Mesodermal cell (in vitro differentiated cells): ENCODE data around the gene ADGRD1.

Source experiments
- H3K27ac ChIP-seq: 2 replicates; pipeline ENCODE4 v1.7.0; 2013; ENCODE audit warnings: mild to moderate bottlenecking, low read depth, low read length, moderate library complexity; ENCODE audit not compliant: severe bottlenecking
- H3K36me3 ChIP-seq: 2 replicates; pipeline ENCODE4 v1.7.1; 2013; ENCODE audit warnings: mild to moderate bottlenecking, low read length, moderate library complexity; ENCODE audit not compliant: control insufficient read depth, insufficient read depth
- H3K4me1 ChIP-seq: one replicate; pipeline ENCODE4 v1.7.1; 2013; ENCODE audit warnings: mild to moderate bottlenecking, low read length; ENCODE audit not compliant: insufficient read depth, control insufficient read depth, poor library complexity, severe bottlenecking
- H3K4me3 ChIP-seq: 2 replicates; pipeline ENCODE4 v1.7.0; 2013; ENCODE audit warnings: low read length, control low read depth, mild to moderate bottlenecking; ENCODE audit not compliant: insufficient read depth, poor library complexity, severe bottlenecking; ENCODE audit errors: extremely low read depth
- H3K9me3 ChIP-seq: 2 replicates; pipeline ENCODE4 v1.7.1; 2013; ENCODE audit warnings: mild to moderate bottlenecking, low read length, moderate library complexity; ENCODE audit not compliant: control insufficient read depth
- WGBS, 2 experiments: methylation state at CpG; one replicate each; pipeline ENCODE4 v1.1.5; 2013; ENCODE audit warnings: missing lambda C conversion rate in 2 of 2; ENCODE audit not compliant: insufficient coverage in 2 of 2; 5-methylcytosine and 5-hydroxymethylcytosine counted together

ADGRD1 gene

DNA sequence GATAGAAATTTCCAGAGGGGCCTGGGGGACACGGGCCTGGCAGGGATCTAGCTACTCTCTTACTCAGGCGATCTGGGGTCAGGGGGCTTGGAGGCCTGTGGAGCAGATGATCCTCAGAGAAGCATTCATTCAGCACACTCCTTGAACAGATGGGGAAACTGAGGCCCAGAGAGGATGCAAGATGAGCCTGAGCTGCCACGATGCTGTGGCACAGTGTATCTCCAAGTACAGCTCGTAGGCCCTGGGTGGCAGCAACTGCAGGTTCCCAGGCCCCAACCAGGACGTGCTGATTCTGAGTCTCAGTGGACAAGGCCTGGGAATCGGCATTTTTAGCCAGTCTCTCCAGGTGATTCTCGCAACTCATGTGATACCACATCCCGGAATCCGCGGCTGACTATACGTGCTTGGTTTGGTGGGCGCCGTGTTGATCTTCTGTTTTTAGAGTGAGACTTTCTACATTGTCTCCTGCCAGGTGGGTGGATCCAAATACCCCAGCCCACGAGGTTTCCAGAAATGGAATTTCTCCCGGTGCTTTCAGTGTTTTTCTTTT lies 22.5 kb downstream of the ADGRD1 start:
- WGBS, 2 experiments, result 93 to 95% methylated on average over 14 to 15 of the region's 15 CpGs
- no peak overlapping the region for H3K4me3 ChIP-seq
- no peaks in the 10 kb centered on the region for H3K36me3 ChIP-seq
- no peaks in the 10 kb centered on the region for H3K9me3 ChIP-seq
- no peaks in the 10 kb centered on the region for H3K4me1 ChIP-seq
- H3K27ac ChIP-seq, result no peak overlapping the region

GRCh38 chr12:130977046-130977742 lies 23.5 kb downstream of the ADGRD1 start:
- Histone ChIP-seq H3K4me1 (no peaks in the 10 kb centered on the region), H3K4me3 (no peak overlapping the region), H3K36me3 (no peaks in the 10 kb centered on the region), H3K9me3 (no peaks in the 10 kb centered on the region), H3K27ac (no peak overlapping the region)
- WGBS, 2 experiments, result 85 to 88% methylated on average over 14 to 17 of the region's 17 CpGs

GRCh38 chr12:130977743-130978095 lies 24.0 kb downstream of the ADGRD1 start:
- no peak overlapping the region for H3K4me3 ChIP-seq
- H3K27ac ChIP-seq, result no peak overlapping the region
- H3K9me3 ChIP-seq, result no peaks in the 10 kb centered on the region
- no peaks in the 10 kb centered on the region for H3K36me3 ChIP-seq
- WGBS, 2 experiments, result 95 to 97% methylated on average over 5 to 10 of the region's 10 CpGs
- H3K4me1 ChIP-seq, result no peaks in the 10 kb centered on the region

DNA sequence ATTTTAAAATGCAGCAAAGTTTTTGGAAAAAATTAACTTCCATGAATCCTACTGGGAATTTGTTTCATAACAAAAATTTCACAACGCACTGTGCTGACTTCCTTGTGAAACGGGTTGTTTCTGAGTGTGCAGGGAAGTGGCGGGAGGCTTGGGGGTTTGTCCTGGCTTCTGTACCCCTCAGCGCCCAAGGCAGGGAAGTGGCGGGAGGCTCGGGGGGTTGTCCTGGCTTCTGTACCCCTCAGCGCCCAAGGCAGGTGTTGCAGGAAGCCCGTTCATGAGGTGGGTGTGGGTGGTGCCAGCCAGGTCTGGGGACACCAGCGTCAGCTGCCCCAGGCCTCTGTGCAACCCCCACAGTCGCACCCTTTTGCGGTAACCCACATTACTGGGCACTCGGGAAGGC lies 25.1 kb downstream of the ADGRD1 start:
- Histone ChIP-seq H3K36me3 (no peaks in the 10 kb centered on the region), H3K9me3 (no peaks in the 10 kb centered on the region), H3K4me1 (no peaks in the 10 kb centered on the region), H3K27ac (no peak overlapping the region), H3K4me3 (no peak overlapping the region)
- WGBS, 2 experiments, result 96 to 97% methylated on average over 7 to 9 of the region's 12 CpGs

DNA sequence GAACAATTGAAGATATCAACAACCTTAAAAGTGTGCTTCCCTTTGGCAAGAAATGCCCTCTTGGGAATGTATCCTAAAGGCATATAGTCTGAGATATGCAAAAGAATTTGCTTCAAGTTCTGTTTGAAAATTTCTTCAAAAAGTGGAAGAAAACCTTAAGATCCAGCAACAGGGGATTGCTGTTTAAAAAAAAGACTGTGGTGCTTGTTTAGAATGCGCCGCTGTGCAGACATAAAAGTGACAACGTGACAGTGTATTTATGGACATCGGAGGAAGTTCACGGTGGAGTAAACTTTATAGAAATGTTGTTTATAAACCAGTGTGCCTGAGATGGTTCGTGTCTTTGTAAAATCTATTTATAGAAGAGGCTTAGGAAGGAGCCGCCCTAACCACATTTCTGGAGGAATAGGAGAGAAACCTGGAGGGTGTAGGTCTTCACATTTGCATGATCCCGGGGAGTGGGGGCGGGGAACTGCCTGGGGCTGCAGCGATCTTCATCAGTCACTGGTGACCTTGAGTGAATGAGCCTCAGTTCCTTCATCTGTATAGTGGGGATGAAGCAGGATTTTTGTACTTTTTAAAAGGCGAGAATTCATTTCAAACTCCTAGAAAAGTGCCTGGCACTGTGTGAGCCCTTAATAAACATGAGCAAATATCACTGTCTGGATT lies 27.5 kb downstream of the ADGRD1 start:
- no peaks in the 10 kb centered on the region for H3K4me1 ChIP-seq
- no peak overlapping the region for H3K27ac ChIP-seq
- 75 to 78% methylated on average over 8 to 11 of the region's 11 CpGs for WGBS, 2 experiments

GRCh38 chr12:130981911-130982310 lies 28.2 kb downstream of the ADGRD1 start:
- 89 to 96% methylated on average over 7 to 12 of the region's 12 CpGs for WGBS, 2 experiments
- no peak overlapping the region for H3K4me3 ChIP-seq
- no peaks in the 10 kb centered on the region for H3K9me3 ChIP-seq
- no peaks in the 10 kb centered on the region for H3K4me1 ChIP-seq
- H3K36me3 ChIP-seq, result no peaks in the 10 kb centered on the region
- H3K27ac ChIP-seq, result no peak overlapping the region

More for the DNA sequence above, 27.5 kb downstream of the ADGRD1 start:
- no peaks in the 10 kb centered on the region for H3K9me3 ChIP-seq
- H3K36me3 ChIP-seq, result no peaks in the 10 kb centered on the region
- H3K4me3 ChIP-seq, result no peak overlapping the region

GRCh38 chr12:130982565-130983225 lies 29.0 kb downstream of the ADGRD1 start:
- no peaks in the 10 kb centered on the region for H3K4me1 ChIP-seq
- no peak overlapping the region for H3K4me3 ChIP-seq
- H3K9me3 ChIP-seq, result no peaks in the 10 kb centered on the region
- 87 to 92% methylated on average over 8 to 10 of the region's 11 CpGs for WGBS, 2 experiments
- H3K27ac ChIP-seq, result no peak overlapping the region
- H3K36me3 ChIP-seq, result no peaks in the 10 kb centered on the region

GRCh38 chr12:130983328-130984017 lies 29.8 kb downstream of the ADGRD1 start:
- 81 to 87% methylated on average over 5 to 7 of the region's 7 CpGs for WGBS, 2 experiments
- H3K9me3 ChIP-seq, result no peaks in the 10 kb centered on the region
- H3K36me3 ChIP-seq, result no peaks in the 10 kb centered on the region
- no peak overlapping the region for H3K27ac ChIP-seq
- H3K4me3 ChIP-seq, result no peak overlapping the region
- no peaks in the 10 kb centered on the region for H3K4me1 ChIP-seq

DNA sequence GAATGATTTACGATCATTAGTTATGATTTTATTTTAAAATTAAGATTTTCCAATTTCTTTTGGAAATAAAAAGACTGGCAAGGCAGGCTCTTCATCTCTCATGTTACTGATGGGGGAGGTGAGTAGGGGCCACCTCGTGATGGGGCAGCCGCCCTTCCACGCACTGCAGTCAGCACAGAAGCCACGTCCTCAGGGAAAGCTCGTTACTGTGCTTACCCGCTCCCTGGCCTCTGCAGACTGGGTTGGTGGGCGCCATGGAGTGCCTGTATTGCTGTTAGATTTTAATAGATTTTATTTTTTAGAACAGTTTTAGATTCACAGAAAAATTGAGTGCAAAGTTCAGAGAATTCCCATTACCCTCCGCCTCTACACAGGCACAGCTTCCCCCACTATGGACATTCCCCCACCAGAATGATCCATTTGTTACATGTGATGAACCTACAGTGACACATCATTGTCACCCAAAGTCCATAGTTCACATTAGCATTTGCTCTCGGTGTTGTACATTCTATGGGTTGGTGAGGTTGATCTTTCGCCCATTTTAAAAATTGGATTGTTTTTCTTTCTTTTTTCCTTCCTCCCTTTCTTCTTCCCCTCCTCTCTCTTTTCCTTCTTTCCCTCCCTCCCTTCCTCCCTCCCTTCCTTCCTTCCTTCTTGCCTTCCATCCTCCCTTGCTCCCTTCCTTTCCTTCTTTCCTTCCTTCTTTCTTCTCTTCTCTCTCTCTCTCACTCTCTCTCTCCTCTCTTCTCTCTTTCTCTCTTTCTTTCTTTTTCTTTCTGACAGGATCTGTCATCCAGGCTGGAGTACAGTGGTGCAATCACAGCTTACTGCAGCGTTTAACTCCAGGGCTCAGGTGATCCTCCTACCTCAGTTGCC lies 30.7 kb downstream of the ADGRD1 start:
- Histone ChIP-seq H3K9me3 (no peaks in the 10 kb centered on the region), H3K4me1 (no peaks in the 10 kb centered on the region), H3K27ac (no peak overlapping the region), H3K4me3 (no peak overlapping the region), H3K36me3 (no peaks in the 10 kb centered on the region)
- 85 to 88% methylated on average over 5 to 6 of the region's 12 CpGs for WGBS, 2 experiments
